Loucy (cell line): ENCODE results near the gene PLEK2.
"Not testable (repeated sequence)": the region's sequence is repeated elsewhere in the genome, so short reads cannot be mapped to it uniquely, and the experiment has no call there.

Experiments
- CTCF ChIP-seq: fragments of 200-600 bp; sonication (generic); conservative IDR thresholded peaks from 2 replicates; pipeline ENCODE4 v1.5.1; 2014; ENCODE audit warnings: mild to moderate bottlenecking, antibody characterized with exemption, low read length
- EZH2phosphoT487 ChIP-seq: fragments of 200-600 bp; IDR thresholded peaks from 2 replicates; pipeline ENCODE4 v1.6.1; 2018; ENCODE audit warnings: antibody characterized with exemption, mild to moderate bottlenecking, moderate library complexity, borderline replicate concordance

- not testable (repeated sequence) for TF ChIP-seq CTCF, EZH2phosphoT487
Observed at GRCh38 chr14:67341231-67341630, 70.7 kb downstream of the PLEK2 start.
